ENCODE data around the gene GPR65.

GPR65 gene

GRCh38 chr14:88005050-88005481 is at the start of gene GPR65:
Gene GPR65, plus strand, starts transcription at chr14:88005135. Its CDS starts 5,713 bp downstream, at chr14:88010848.
- no peaks in the 10 kb centered on the region for H3K9me3 ChIP-seq (ENCODE audit: control insufficient read depth, insufficient read depth, low read length)
- H3K9ac ChIP-seq (ENCODE audit: low read depth, low read length), result no peak within 1 kb of the TSS
- H3K4me3 ChIP-seq (ENCODE audit: low read depth, low read length), result no peak within 1 kb of the TSS
- H3K27me3 ChIP-seq (ENCODE audit: control insufficient read depth, insufficient read depth, low read length), result no peaks in the 10 kb centered on the region
- no peaks in the 10 kb centered on the region for H3K36me3 ChIP-seq (ENCODE audit: control insufficient read depth, insufficient read depth, low read length)
- no peaks in the 10 kb centered on the region for H3K4me1 ChIP-seq (ENCODE audit: control insufficient read depth, insufficient read depth, low read length)

- Histone ChIP-seq H3K4me1 (ENCODE audit: control insufficient read depth, insufficient read depth, low read length) (no peaks in the 10 kb centered on the region), H3K9me3 (ENCODE audit: control insufficient read depth, insufficient read depth, low read length) (no peaks in the 10 kb centered on the region), H3K9ac (ENCODE audit: low read depth, low read length) (no peak overlapping the region), H3K27me3 (ENCODE audit: control insufficient read depth, insufficient read depth, low read length) (no peaks in the 10 kb centered on the region), H3K36me3 (ENCODE audit: control insufficient read depth, insufficient read depth, low read length) (no peaks in the 10 kb centered on the region), H3K4me3 (ENCODE audit: low read depth, low read length) (no peak overlapping the region)
Measured at GRCh38 chr14:87955501-87955900, 49.4 kb upstream of the GPR65 start.

- no peaks in the 10 kb centered on the region for H3K27me3 ChIP-seq (ENCODE audit: control insufficient read depth, insufficient read depth, low read length)
- no peaks in the 10 kb centered on the region for H3K36me3 ChIP-seq (ENCODE audit: control insufficient read depth, insufficient read depth, low read length)
- no peak overlapping the region for H3K9ac ChIP-seq (ENCODE audit: low read depth, low read length)
- no peaks in the 10 kb centered on the region for H3K4me1 ChIP-seq (ENCODE audit: control insufficient read depth, insufficient read depth, low read length)
- no peak overlapping the region for H3K4me3 ChIP-seq (ENCODE audit: low read depth, low read length)
- no peaks in the 10 kb centered on the region for H3K9me3 ChIP-seq (ENCODE audit: control insufficient read depth, insufficient read depth, low read length)
Measured at GRCh38 chr14:87960013-87960787, 44.7 kb upstream of the GPR65 start.

GRCh38 chr14:87961246-87961645 is 43.7 kb upstream of the GPR65 start:
- no peaks in the 10 kb centered on the region for H3K9me3 ChIP-seq (ENCODE audit: control insufficient read depth, insufficient read depth, low read length)
- no peaks in the 10 kb centered on the region for H3K4me1 ChIP-seq (ENCODE audit: control insufficient read depth, insufficient read depth, low read length)
- no peaks in the 10 kb centered on the region for H3K27me3 ChIP-seq (ENCODE audit: control insufficient read depth, insufficient read depth, low read length)

GRCh38 chr14:87966816-87967215 is 38.1 kb upstream of the GPR65 start:
- Histone ChIP-seq H3K9ac (ENCODE audit: low read depth, low read length) (no peak overlapping the region), H3K27me3 (ENCODE audit: control insufficient read depth, insufficient read depth, low read length) (no peaks in the 10 kb centered on the region), H3K4me3 (ENCODE audit: low read depth, low read length) (no peak overlapping the region), H3K36me3 (ENCODE audit: control insufficient read depth, insufficient read depth, low read length) (no peaks in the 10 kb centered on the region), H3K9me3 (ENCODE audit: control insufficient read depth, insufficient read depth, low read length) (no peaks in the 10 kb centered on the region), H3K4me1 (ENCODE audit: control insufficient read depth, insufficient read depth, low read length) (no peaks in the 10 kb centered on the region)

More at GRCh38 chr14:87961246-87961645, 43.7 kb upstream of the GPR65 start:
- Histone ChIP-seq H3K9ac (ENCODE audit: low read depth, low read length) (no peak overlapping the region), H3K36me3 (ENCODE audit: control insufficient read depth, insufficient read depth, low read length) (no peaks in the 10 kb centered on the region), H3K4me3 (ENCODE audit: low read depth, low read length) (no peak overlapping the region)

GRCh38 chr14:87967496-87967895 is 37.4 kb upstream of the GPR65 start:
- H3K27me3 ChIP-seq (ENCODE audit: control insufficient read depth, insufficient read depth, low read length), result no peaks in the 10 kb centered on the region
- no peaks in the 10 kb centered on the region for H3K36me3 ChIP-seq (ENCODE audit: control insufficient read depth, insufficient read depth, low read length)
- H3K9me3 ChIP-seq (ENCODE audit: control insufficient read depth, insufficient read depth, low read length), result no peaks in the 10 kb centered on the region
- H3K9ac ChIP-seq (ENCODE audit: low read depth, low read length), result no peak overlapping the region
- H3K4me1 ChIP-seq (ENCODE audit: control insufficient read depth, insufficient read depth, low read length), result no peaks in the 10 kb centered on the region
- H3K4me3 ChIP-seq (ENCODE audit: low read depth, low read length), result no peak overlapping the region

GRCh38 chr14:87971010-87971409 is 33.9 kb upstream of the GPR65 start:
- no peak overlapping the region for H3K9ac ChIP-seq (ENCODE audit: low read depth, low read length)
- no peaks in the 10 kb centered on the region for H3K27me3 ChIP-seq (ENCODE audit: control insufficient read depth, insufficient read depth, low read length)
- no peaks in the 10 kb centered on the region for H3K4me1 ChIP-seq (ENCODE audit: control insufficient read depth, insufficient read depth, low read length)
- no peaks in the 10 kb centered on the region for H3K36me3 ChIP-seq (ENCODE audit: control insufficient read depth, insufficient read depth, low read length)
- H3K4me3 ChIP-seq (ENCODE audit: low read depth, low read length), result no peak overlapping the region
- no peaks in the 10 kb centered on the region for H3K9me3 ChIP-seq (ENCODE audit: control insufficient read depth, insufficient read depth, low read length)

GRCh38 chr14:87975636-87976035 is 29.3 kb upstream of the GPR65 start:
- Histone ChIP-seq H3K4me3 (ENCODE audit: low read depth, low read length) (no peak overlapping the region), H3K27me3 (ENCODE audit: control insufficient read depth, insufficient read depth, low read length) (no peaks in the 10 kb centered on the region), H3K36me3 (ENCODE audit: control insufficient read depth, insufficient read depth, low read length) (no peaks in the 10 kb centered on the region), H3K4me1 (ENCODE audit: control insufficient read depth, insufficient read depth, low read length) (no peaks in the 10 kb centered on the region), H3K9me3 (ENCODE audit: control insufficient read depth, insufficient read depth, low read length) (no peaks in the 10 kb centered on the region), H3K9ac (ENCODE audit: low read depth, low read length) (no peak overlapping the region)

- Histone ChIP-seq H3K27me3 (ENCODE audit: control insufficient read depth, insufficient read depth, low read length) (no peaks in the 10 kb centered on the region), H3K4me1 (ENCODE audit: control insufficient read depth, insufficient read depth, low read length) (no peaks in the 10 kb centered on the region), H3K9me3 (ENCODE audit: control insufficient read depth, insufficient read depth, low read length) (no peaks in the 10 kb centered on the region)
Measured at GRCh38 chr14:87979689-87980088, 25.2 kb upstream of the GPR65 start.

GRCh38 chr14:87989221-87989955 is 15.5 kb upstream of the GPR65 start:
- Histone ChIP-seq H3K9me3 (ENCODE audit: control insufficient read depth, insufficient read depth, low read length) (no peaks in the 10 kb centered on the region), H3K4me3 (ENCODE audit: low read depth, low read length) (no peak overlapping the region), H3K4me1 (ENCODE audit: control insufficient read depth, insufficient read depth, low read length) (peaks cover 4% of the 10 kb centered on the region), H3K27me3 (ENCODE audit: control insufficient read depth, insufficient read depth, low read length) (no peaks in the 10 kb centered on the region), H3K9ac (ENCODE audit: low read depth, low read length) (no peak overlapping the region), H3K36me3 (ENCODE audit: control insufficient read depth, insufficient read depth, low read length) (no peaks in the 10 kb centered on the region)

More at GRCh38 chr14:87979689-87980088, 25.2 kb upstream of the GPR65 start:
- no peak overlapping the region for H3K9ac ChIP-seq (ENCODE audit: low read depth, low read length)
- no peak overlapping the region for H3K4me3 ChIP-seq (ENCODE audit: low read depth, low read length)
- H3K36me3 ChIP-seq (ENCODE audit: control insufficient read depth, insufficient read depth, low read length), result no peaks in the 10 kb centered on the region

- Histone ChIP-seq H3K27me3 (ENCODE audit: control insufficient read depth, insufficient read depth, low read length) (no peaks in the 10 kb centered on the region), H3K4me3 (ENCODE audit: low read depth, low read length) (no peak overlapping the region), H3K4me1 (ENCODE audit: control insufficient read depth, insufficient read depth, low read length) (peaks cover 4% of the 10 kb centered on the region), H3K9ac (ENCODE audit: low read depth, low read length) (no peak overlapping the region), H3K36me3 (ENCODE audit: control insufficient read depth, insufficient read depth, low read length) (no peaks in the 10 kb centered on the region), H3K9me3 (ENCODE audit: control insufficient read depth, insufficient read depth, low read length) (no peaks in the 10 kb centered on the region)
Measured at GRCh38 chr14:87989956-87990299, 15.0 kb upstream of the GPR65 start.

GRCh38 chr14:87990682-87991081 is 14.3 kb upstream of the GPR65 start:
- H3K9me3 ChIP-seq (ENCODE audit: control insufficient read depth, insufficient read depth, low read length), result no peaks in the 10 kb centered on the region
- no peak overlapping the region for H3K4me3 ChIP-seq (ENCODE audit: low read depth, low read length)
- H3K9ac ChIP-seq (ENCODE audit: low read depth, low read length), result no peak overlapping the region
- peaks cover 4% of the 10 kb centered on the region for H3K4me1 ChIP-seq (ENCODE audit: control insufficient read depth, insufficient read depth, low read length)
- no peaks in the 10 kb centered on the region for H3K36me3 ChIP-seq (ENCODE audit: control insufficient read depth, insufficient read depth, low read length)
- no peaks in the 10 kb centered on the region for H3K27me3 ChIP-seq (ENCODE audit: control insufficient read depth, insufficient read depth, low read length)
